Effector memory CD4-positive, alpha-beta T cell (primary cell): ENCODE data around the gene PRKG1.

Source experiments
- DNase-seq, 3 donors: peaks; one replicate each; pipeline ENCODE4 v3.0.0-alpha.2; 2020
- H3K27ac ChIP-seq: 2 replicates; pipeline ENCODE4 v1.7.0; 2013; ENCODE audit warnings: mild to moderate bottlenecking, low read length, moderate library complexity; ENCODE audit not compliant: insufficient read depth, poor library complexity, severe bottlenecking
- H3K27me3 ChIP-seq: replicated peaks from 2 replicates; pipeline ENCODE4 v1.7.0; 2013; ENCODE audit warnings: mild to moderate bottlenecking, low read length; ENCODE audit not compliant: insufficient read depth, control insufficient read depth, poor library complexity, severe bottlenecking
- H3K36me3 ChIP-seq: 2 replicates; pipeline ENCODE4 v1.7.0; 2013; ENCODE audit warnings: mild to moderate bottlenecking, low read length, moderate library complexity; ENCODE audit not compliant: control insufficient read depth, insufficient read depth
- H3K4me1 ChIP-seq: 2 replicates; pipeline ENCODE4 v1.7.0; 2013; ENCODE audit warnings: low read length, mild to moderate bottlenecking; ENCODE audit not compliant: control insufficient read depth, insufficient read depth, poor library complexity, severe bottlenecking
- H3K4me3 ChIP-seq: 2 replicates; pipeline ENCODE4 v1.7.0; 2013; ENCODE audit warnings: low read length, low read depth, mild to moderate bottlenecking; ENCODE audit not compliant: insufficient read depth, poor library complexity, severe bottlenecking
- H3K9me3 ChIP-seq: 2 replicates; pipeline ENCODE4 v1.7.0; 2013; ENCODE audit warnings: mild to moderate bottlenecking, low read length, moderate library complexity; ENCODE audit not compliant: control insufficient read depth

Gene PRKG1

GRCh38 chr10:51302316-51302715 is 228.0 kb downstream of the PRKG1 start:
- no peaks in the 10 kb centered on the region for H3K27me3 ChIP-seq
- H3K9me3 ChIP-seq, result no peaks in the 10 kb centered on the region
- no peaks in the 10 kb centered on the region for H3K36me3 ChIP-seq
- no peak overlapping the region for H3K27ac ChIP-seq
- H3K4me1 ChIP-seq, result no peaks in the 10 kb centered on the region
- no peak for DNase-seq
- no peak overlapping the region for H3K4me3 ChIP-seq

GRCh38 chr10:51308116-51308515 is 233.8 kb downstream of the PRKG1 start:
- Histone ChIP-seq H3K9me3 (no peaks in the 10 kb centered on the region), H3K27ac (no peak overlapping the region), H3K4me1 (no peaks in the 10 kb centered on the region), H3K4me3 (no peak overlapping the region), H3K27me3 (no peaks in the 10 kb centered on the region), H3K36me3 (no peaks in the 10 kb centered on the region)
- no peak for DNase-seq

- H3K27me3 ChIP-seq, result no peaks in the 10 kb centered on the region
- no peaks in the 10 kb centered on the region for H3K36me3 ChIP-seq
- H3K9me3 ChIP-seq, result no peaks in the 10 kb centered on the region
- H3K4me3 ChIP-seq, result no peak overlapping the region
- H3K4me1 ChIP-seq, result no peaks in the 10 kb centered on the region
- DNase-seq, result no peak
- H3K27ac ChIP-seq, result no peak overlapping the region
Observed at GRCh38 chr10:51311228-51311627, 236.9 kb downstream of the PRKG1 start.

- H3K4me3 ChIP-seq, result no peak overlapping the region
- H3K27me3 ChIP-seq, result no peaks in the 10 kb centered on the region
- H3K9me3 ChIP-seq, result no peaks in the 10 kb centered on the region
- no peaks in the 10 kb centered on the region for H3K4me1 ChIP-seq
- DNase-seq, result no peak
- H3K36me3 ChIP-seq, result no peaks in the 10 kb centered on the region
- no peak overlapping the region for H3K27ac ChIP-seq
Observed at GRCh38 chr10:51312817-51313216, 238.5 kb downstream of the PRKG1 start.

GRCh38 chr10:51313251-51313650 is 239.0 kb downstream of the PRKG1 start:
- no peak for DNase-seq
- no peaks in the 10 kb centered on the region for H3K27me3 ChIP-seq
- no peaks in the 10 kb centered on the region for H3K4me1 ChIP-seq
- H3K9me3 ChIP-seq, result no peaks in the 10 kb centered on the region
- no peak overlapping the region for H3K4me3 ChIP-seq
- no peak overlapping the region for H3K27ac ChIP-seq
- no peaks in the 10 kb centered on the region for H3K36me3 ChIP-seq

GRCh38 chr10:51313773-51314478 is 239.6 kb downstream of the PRKG1 start:
- Histone ChIP-seq H3K4me3 (no peak overlapping the region), H3K9me3 (no peaks in the 10 kb centered on the region), H3K4me1 (no peaks in the 10 kb centered on the region), H3K27ac (no peak overlapping the region), H3K27me3 (no peaks in the 10 kb centered on the region), H3K36me3 (no peaks in the 10 kb centered on the region)
- no peak for DNase-seq

- no peaks in the 10 kb centered on the region for H3K9me3 ChIP-seq
- no peak for DNase-seq
Observed at GRCh38 chr10:51314481-51314880, 240.2 kb downstream of the PRKG1 start.

GRCh38 chr10:51318399-51319172 is 244.3 kb downstream of the PRKG1 start:
- Histone ChIP-seq H3K9me3 (no peaks in the 10 kb centered on the region), H3K27me3 (no peaks in the 10 kb centered on the region), H3K27ac (no peak overlapping the region), H3K4me1 (no peaks in the 10 kb centered on the region), H3K4me3 (no peak overlapping the region), H3K36me3 (no peaks in the 10 kb centered on the region)
- DNase-seq, result no peak

More at GRCh38 chr10:51314481-51314880, 240.2 kb downstream of the PRKG1 start:
- H3K27ac ChIP-seq, result no peak overlapping the region
- H3K27me3 ChIP-seq, result no peaks in the 10 kb centered on the region
- H3K4me1 ChIP-seq, result no peaks in the 10 kb centered on the region
- H3K4me3 ChIP-seq, result no peak overlapping the region
- no peaks in the 10 kb centered on the region for H3K36me3 ChIP-seq

- DNase-seq, result no peak
- H3K36me3 ChIP-seq, result no peaks in the 10 kb centered on the region
- H3K9me3 ChIP-seq, result no peaks in the 10 kb centered on the region
- H3K27me3 ChIP-seq, result no peaks in the 10 kb centered on the region
- H3K27ac ChIP-seq, result no peak overlapping the region
- H3K4me3 ChIP-seq, result no peak overlapping the region
- no peaks in the 10 kb centered on the region for H3K4me1 ChIP-seq
Observed at GRCh38 chr10:51319173-51319435, 244.8 kb downstream of the PRKG1 start.

GRCh38 chr10:51321300-51321699 is 247.0 kb downstream of the PRKG1 start:
- H3K4me3 ChIP-seq, result no peak overlapping the region
- no peaks in the 10 kb centered on the region for H3K36me3 ChIP-seq
- no peak overlapping the region for H3K27ac ChIP-seq
- DNase-seq, result no peak
- no peaks in the 10 kb centered on the region for H3K9me3 ChIP-seq
- no peaks in the 10 kb centered on the region for H3K4me1 ChIP-seq
- H3K27me3 ChIP-seq, result no peaks in the 10 kb centered on the region
